GM12891 (cell line): ENCODE results near the gene CCT2.

ENCODE experiments used
- POLR2A ChIP-seq: IDR thresholded peaks from 2 replicates; pipeline ENCODE4 v1.6.1; 2011; ENCODE audit warnings: low read depth, low read length, control low read depth
- SPI1 ChIP-seq: IDR thresholded peaks from 2 replicates; pipeline ENCODE4 v1.6.1; 2011; ENCODE audit warnings: low read depth, low read length, control low read depth
- TAF1 ChIP-seq: IDR thresholded peaks from 2 replicates; pipeline ENCODE4 v1.6.1; 2011; ENCODE audit warnings: low read depth, low read length, control low read depth

- TF ChIP-seq TAF1 (no peak), POLR2A (no peak), SPI1 (no peak)
Observed at GRCh38 chr12:69580074-69580473, 5.2 kb upstream of the CCT2 start.
